HG02852 (cell line): ENCODE results near the gene OR2T2.
"Not testable (repeated sequence)": the region's sequence is repeated elsewhere in the genome, so short reads cannot be mapped to it uniquely, and the experiment has no call there.

Experiments
- ATAC-seq: cut with Tn5 transposase; IDR thresholded peaks from one replicate; pipeline ENCODE4 v1.9.1; 2021; ENCODE audit warnings: mild to moderate bottlenecking, moderate library complexity; ENCODE audit not compliant: unreplicated experiment

OR2T2 gene

GRCh38 chr1:248445399-248445798 lies at the start of gene OR2T2:
Gene OR2T2, plus strand, starts transcription at chr1:248445637. Its CDS starts 7,161 bp downstream, at chr1:248452798.
- not testable (repeated sequence) for ATAC-seq

GRCh38 chr1:248402748-248403147 lies 42.7 kb upstream of the OR2T2 start, which contains the start of gene OR2T1:
Gene OR2T1, plus strand, starts transcription at chr1:248403048. Its CDS starts 3,100 bp downstream, at chr1:248406148.
- ATAC-seq, result no peak

GRCh38 chr1:248404024-248404423 lies 41.4 kb upstream of the OR2T2 start:
- ATAC-seq, result no peak

GRCh38 chr1:248406721-248407692 lies 38.4 kb upstream of the OR2T2 start:
- peak; percentile 70 for ATAC-seq

DNA sequence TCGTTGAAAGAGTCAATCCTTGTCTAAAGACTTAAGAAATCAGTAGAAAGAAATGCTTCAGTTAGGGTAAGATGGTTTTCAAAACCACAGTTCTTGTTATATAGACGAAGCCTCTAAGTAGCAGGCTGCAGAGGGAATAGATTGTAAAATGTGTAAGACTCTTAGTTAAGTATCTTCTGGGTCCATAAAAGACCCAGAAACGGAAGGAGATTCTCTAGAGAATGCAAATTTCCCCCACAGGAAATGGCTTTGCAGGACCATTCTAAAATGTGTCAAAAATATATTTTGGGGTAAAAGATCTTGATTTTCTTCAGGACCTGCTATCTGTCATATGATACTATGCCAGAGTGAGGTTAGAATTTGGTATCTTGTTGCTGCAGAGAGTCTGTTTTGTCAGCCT lies 29.2 kb upstream of the OR2T2 start:
- ATAC-seq, result no peak

DNA sequence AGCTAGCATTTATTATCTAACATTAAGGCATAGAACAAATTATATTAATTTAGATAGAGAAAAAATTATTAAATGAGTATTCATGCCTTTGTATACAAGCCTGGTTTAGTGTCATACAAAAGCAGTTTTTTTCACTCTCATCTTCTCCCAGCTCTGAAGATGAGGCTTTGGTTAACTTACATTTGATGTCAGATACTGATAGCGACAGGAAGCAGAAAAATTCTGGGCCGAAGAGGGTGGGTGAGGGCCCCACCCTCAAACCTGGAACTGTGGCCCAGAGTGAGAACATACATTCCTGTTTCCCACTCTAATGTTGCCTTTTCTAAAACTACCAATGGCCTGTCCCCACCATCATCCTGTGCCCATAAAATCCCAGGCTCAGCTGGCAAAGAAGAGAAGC lies 27.6 kb upstream of the OR2T2 start:
- ATAC-seq, result no peak

DNA sequence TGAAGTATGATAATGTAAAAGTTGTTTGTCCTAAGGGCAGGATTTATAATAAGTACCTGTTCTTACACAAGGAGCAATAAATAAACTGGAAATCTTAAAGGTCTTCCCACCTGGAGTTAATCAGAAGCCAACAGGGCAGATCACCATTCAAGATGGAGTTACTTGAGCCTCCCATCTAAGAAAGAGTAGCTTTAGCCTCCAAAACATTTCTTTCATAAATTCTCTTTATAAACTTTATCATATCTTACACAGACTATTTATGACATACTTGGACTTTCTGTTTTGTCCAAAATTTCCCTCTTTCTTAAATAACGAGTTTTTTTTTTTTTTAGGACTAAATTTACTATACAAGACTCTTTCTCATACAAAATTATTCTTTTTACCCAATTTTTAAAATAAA lies 24.1 kb upstream of the OR2T2 start:
- ATAC-seq, result no peak

DNA sequence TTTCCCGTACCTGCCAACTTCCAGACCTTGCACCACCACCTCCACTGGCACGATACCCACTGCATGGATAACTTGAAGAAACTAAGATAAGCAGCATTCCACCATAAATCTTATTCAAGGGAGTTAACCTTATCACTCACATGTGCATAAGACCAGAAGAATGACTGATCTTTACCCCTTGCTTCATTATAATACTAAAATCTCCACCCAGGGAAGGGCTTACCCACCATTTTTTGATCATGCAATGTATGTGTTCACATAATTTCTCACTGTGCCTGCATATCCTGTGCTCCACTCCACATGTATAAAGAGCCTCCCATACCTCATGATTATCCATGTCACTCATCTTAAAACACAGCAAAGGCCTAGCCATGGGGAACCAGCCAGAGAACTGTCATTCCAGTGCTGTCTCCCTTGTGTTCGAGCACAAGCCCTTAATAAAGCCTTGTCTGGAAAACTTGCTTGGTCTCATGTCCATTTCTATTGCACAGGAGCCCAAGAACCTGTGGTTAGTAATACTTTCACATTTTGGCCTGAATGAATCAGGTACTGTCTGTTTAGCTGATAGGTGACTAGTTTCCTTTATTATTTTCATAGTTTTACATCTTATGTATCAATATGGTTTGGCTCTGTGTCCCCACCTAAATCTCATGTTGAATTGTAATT lies 17.8 kb upstream of the OR2T2 start:
- peak; percentile 50 for ATAC-seq

GRCh38 chr1:248428192-248428533 lies 17.3 kb upstream of the OR2T2 start:
- peak; percentile 99 for ATAC-seq

DNA sequence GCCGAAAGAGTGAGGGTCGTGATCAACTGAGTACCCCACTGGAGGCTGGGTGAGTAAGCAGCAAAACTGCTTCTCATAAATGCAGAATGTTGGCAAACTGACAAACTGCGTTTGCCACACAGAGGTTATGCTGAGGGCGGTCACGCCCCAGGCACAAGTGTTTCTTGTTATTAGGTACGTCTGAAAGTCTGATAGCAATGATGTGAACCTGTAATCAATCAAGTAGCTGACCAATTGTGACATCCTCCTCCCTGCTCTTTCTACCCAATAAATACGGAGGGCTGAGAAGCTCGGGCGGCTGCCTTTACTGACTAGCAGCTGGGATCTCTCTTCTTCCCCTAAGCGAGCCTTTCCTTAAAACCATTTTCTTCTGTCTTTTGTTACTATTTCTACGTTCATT lies 13.8 kb upstream of the OR2T2 start:
- not testable (repeated sequence) for ATAC-seq

DNA sequence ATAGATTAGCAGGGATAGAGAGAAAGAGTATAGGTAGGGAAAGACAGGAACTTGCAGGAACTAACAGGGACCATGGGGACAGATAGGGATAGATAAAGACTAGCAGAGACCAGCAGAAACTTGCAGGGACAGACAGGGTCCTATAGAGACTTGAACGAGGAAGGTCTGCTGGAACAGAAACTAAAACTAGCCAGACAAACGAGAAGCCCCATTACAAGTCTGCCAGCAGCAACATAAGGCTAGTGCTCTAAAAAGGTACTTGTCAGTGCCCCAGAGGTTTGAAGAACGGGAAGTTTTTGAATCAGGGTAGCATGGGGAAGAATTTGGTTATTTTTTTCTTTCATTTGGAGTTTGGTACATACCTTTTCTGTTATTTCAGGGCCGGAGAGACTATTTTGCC lies 13.2 kb upstream of the OR2T2 start:
- not testable (repeated sequence) for ATAC-seq

GRCh38 chr1:248433811-248434415 lies 11.5 kb upstream of the OR2T2 start:
- ATAC-seq, result not testable (repeated sequence)

DNA sequence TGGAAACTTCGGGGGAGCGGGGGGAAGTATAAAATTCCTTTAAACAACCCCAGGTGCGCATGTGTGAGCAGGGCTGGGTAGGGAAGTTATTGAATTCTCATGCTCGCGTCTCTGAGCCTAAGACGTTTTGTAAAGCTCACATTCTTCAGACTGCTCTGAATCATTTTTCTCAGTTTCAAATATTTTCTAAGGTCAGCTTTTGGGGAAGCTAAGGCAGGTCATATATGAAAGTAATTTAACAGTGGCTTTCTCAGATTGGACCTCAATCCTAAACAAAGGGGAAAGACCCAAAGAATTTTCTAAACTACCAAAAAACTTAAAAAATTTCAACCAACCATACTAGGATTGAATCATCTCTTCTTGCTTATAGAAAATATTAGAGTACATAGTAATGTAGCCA lies 10.5 kb upstream of the OR2T2 start:
- ATAC-seq, result not testable (repeated sequence)

DNA sequence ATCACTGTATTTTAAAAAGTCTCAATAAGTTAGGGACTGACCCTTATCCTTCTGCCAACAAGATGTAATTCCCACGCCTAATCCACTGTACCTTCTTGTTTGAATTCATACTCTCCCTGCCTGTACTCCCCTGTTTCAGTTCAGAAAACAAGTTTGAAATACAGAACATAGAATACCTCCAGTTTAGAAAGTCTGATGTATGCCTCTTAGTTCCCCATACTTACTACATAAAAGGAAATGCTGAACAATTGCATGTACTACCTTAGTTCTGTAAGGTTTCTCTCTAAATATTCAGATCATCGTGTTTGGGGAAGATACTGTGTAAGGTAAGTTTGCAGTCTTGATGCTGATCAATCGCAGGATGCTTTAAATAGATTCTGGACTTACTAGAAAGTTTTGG lies 9.1 kb upstream of the OR2T2 start:
- peak; percentile 67 for ATAC-seq

- ATAC-seq, result peak; percentile 49
Observed at GRCh38 chr1:248438668-248439067, 6.8 kb upstream of the OR2T2 start.

DNA sequence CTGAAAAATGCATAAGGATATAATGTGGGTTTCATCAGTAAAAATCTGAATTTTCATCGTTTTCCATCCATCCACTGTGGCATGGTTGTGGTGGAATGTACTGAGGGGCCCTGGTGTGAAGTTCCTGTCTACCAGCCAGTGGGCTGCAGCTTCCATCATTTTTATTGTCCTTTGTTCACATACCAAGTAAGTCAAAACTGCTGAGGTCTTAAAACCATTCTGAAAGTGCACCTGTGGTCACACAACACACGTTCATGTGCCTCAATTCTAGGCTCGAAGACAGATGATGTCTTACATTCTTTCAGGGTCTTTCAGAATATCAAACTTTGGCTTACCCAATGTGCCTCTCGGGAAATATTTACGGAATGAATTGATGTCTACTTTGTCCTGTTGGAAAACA lies 6.2 kb upstream of the OR2T2 start:
- ATAC-seq, result not testable (repeated sequence)

- not testable (repeated sequence) for ATAC-seq
Observed at GRCh38 chr1:248442500-248443277, 2.7 kb upstream of the OR2T2 start.

DNA sequence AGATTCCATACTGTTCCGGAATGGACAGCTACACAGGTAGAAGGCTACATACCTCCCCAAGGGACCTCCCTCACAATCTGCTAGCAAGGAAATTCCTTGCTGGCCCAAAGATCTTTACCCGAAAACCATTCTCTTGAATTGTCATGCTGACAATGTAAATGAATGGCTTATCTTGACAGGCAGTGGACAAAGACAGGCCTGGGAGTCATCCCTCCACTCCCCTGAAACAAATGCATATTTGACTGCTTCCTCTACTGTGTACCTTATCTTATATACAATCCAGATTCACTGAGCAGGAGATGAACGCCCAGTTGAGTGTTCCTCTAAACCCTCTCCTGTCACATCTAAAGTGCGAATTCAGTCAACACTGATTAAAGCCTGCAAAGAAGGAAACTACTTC lies 834 bp upstream of the OR2T2 start:
- not testable (repeated sequence) for ATAC-seq

DNA sequence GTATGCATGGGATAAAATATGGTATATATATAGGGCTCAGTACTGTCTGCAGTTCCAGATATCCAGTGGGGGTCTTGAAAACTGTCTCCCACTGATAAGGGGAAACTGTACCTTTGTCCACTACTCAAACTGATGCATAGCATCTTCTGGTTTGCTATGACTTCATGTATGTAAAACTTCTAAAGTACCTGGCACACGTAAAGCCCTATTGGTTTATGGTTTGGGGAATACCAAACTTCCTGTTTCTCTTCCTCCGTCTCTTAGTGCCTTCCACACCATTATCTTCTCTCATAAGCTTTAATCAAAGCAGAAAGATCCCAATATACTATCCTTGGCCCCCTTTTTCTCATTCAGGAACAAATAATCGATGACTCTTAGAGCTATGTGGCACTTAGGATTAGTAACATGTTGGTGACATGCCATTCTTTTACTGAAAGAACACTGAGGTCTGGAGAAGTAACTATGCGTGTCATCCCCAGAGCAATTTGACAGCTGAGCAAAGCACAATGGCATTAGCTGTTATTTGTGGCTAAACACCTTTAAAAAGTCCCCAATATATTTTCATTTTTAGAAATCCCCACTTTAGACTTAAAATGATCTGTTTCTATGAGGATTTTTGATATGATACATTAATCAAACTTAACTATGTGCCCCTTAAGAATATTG lies 3.1 kb downstream of the OR2T2 start:
- ATAC-seq, result peak; percentile 59

- ATAC-seq, result not testable (repeated sequence)
Observed at GRCh38 chr1:248449821-248450465, 4.5 kb downstream of the OR2T2 start.
